H9 (cell line): ENCODE data around the gene MYOZ3. TPM values are rescaled to one million over a fixed set of nuclear protein-coding genes. Genes with fewer than 3 reads are reported as not detected.

Experiments used
- DNase-seq: peaks from one replicate; pipeline ENCODE4 v3.0.0-alpha.2; 2017
- H2AFZ ChIP-seq: one replicate; pipeline ENCODE4 v1.6.1; 2013; ENCODE audit warnings: mild to moderate bottlenecking, low read length, control low read depth, moderate library complexity
- H2AK5ac ChIP-seq: 2 replicates; pipeline ENCODE4 v1.6.1; 2013; ENCODE audit warnings: low read length, control low read depth, mixed read lengths; ENCODE audit not compliant: insufficient read length
- H2BK120ac ChIP-seq: one replicate; pipeline ENCODE4 v1.6.1; 2013; ENCODE audit warnings: low read depth, mild to moderate bottlenecking, low read length, control low read depth, inconsistent platforms; ENCODE audit not compliant: poor library complexity, severe bottlenecking
- H2BK12ac ChIP-seq: 2 replicates; pipeline ENCODE4 v1.6.1; 2013; ENCODE audit warnings: low read length, control low read depth, mixed read lengths, low read depth; ENCODE audit not compliant: insufficient read length
- H2BK15ac ChIP-seq: 2 replicates; pipeline ENCODE4 v1.6.1; 2013; ENCODE audit warnings: low read depth, low read length, control low read depth
- H2BK20ac ChIP-seq: one replicate; pipeline ENCODE4 v1.6.1; 2013; ENCODE audit warnings: low read depth, mild to moderate bottlenecking, low read length, control low read depth, inconsistent platforms; ENCODE audit not compliant: poor library complexity, severe bottlenecking
- H2BK5ac ChIP-seq: 2 replicates; pipeline ENCODE4 v1.6.1; 2013; ENCODE audit warnings: low read length, control low read depth, mixed read lengths; ENCODE audit not compliant: insufficient read length
- H3K14ac ChIP-seq: 2 replicates; pipeline ENCODE4 v1.6.1; 2013; ENCODE audit warnings: low read length, control low read depth; ENCODE audit not compliant: insufficient read depth
- H3K18ac ChIP-seq: 2 replicates; pipeline ENCODE4 v1.6.1; 2013; ENCODE audit warnings: low read depth, mild to moderate bottlenecking, mixed read lengths, low read length, control low read depth; ENCODE audit not compliant: insufficient read length
- H3K23ac ChIP-seq: 2 replicates; pipeline ENCODE4 v1.6.1; 2013; ENCODE audit warnings: low read length, control low read depth, mixed read lengths, low read depth; ENCODE audit not compliant: insufficient read length
- H3K23me2 ChIP-seq: 2 replicates; pipeline ENCODE4 v1.6.1; 2013; ENCODE audit warnings: low read depth, mild to moderate bottlenecking, mixed read lengths, low read length, control low read depth; ENCODE audit not compliant: insufficient read length, poor library complexity, severe bottlenecking
- H3K27ac ChIP-seq: 2 replicates; pipeline ENCODE4 v1.5.1; 2013; ENCODE audit warnings: low read length, control low read depth, mixed read lengths, low read depth; ENCODE audit not compliant: insufficient read length
- H3K27me3 ChIP-seq: 2 replicates; pipeline ENCODE4 v1.6.1; 2013; ENCODE audit warnings: low read length, control low read depth, inconsistent platforms; ENCODE audit not compliant: insufficient read depth
- H3K4ac ChIP-seq: 2 replicates; pipeline ENCODE4 v1.6.1; 2013; ENCODE audit warnings: low read depth, mild to moderate bottlenecking, control low read depth, inconsistent platforms, low read length, moderate library complexity
- H3K4me1 ChIP-seq: 2 replicates; pipeline ENCODE4 v1.6.1; 2013; ENCODE audit warnings: low read length, control low read depth, inconsistent platforms; ENCODE audit not compliant: insufficient read depth
- H3K4me2 ChIP-seq: 2 replicates; pipeline ENCODE4 v1.6.1; 2013; ENCODE audit warnings: low read length, control low read depth, mixed read lengths; ENCODE audit not compliant: insufficient read length, insufficient read depth
- H3K56ac ChIP-seq: 2 replicates; pipeline ENCODE4 v1.6.1; 2013; ENCODE audit warnings: low read depth, mild to moderate bottlenecking, mixed read lengths, low read length, control low read depth; ENCODE audit not compliant: insufficient read length
- H3K79me1 ChIP-seq: 2 replicates; pipeline ENCODE4 v1.6.1; 2013; ENCODE audit warnings: low read depth, mild to moderate bottlenecking, moderate library complexity, low read length, control low read depth, inconsistent platforms; ENCODE audit not compliant: insufficient read depth, poor library complexity, severe bottlenecking
- H3K79me2 ChIP-seq: 2 replicates; pipeline ENCODE4 v1.6.1; 2013; ENCODE audit warnings: low read length, control low read depth, inconsistent platforms; ENCODE audit not compliant: insufficient read depth
- H3K9ac ChIP-seq: 2 replicates; pipeline ENCODE4 v1.6.1; 2013; ENCODE audit warnings: low read length, control low read depth, mixed read lengths; ENCODE audit not compliant: insufficient read length; ENCODE audit errors: extremely low read depth
- H3K9me3 ChIP-seq: one replicate; pipeline ENCODE4 v1.6.1; 2013; ENCODE audit warnings: low read depth, low read length, inconsistent platforms; ENCODE audit not compliant: control insufficient read depth
- H3T11ph ChIP-seq: one replicate; pipeline ENCODE4 v1.6.1; 2013; ENCODE audit warnings: mild to moderate bottlenecking, low read length, control low read depth, inconsistent platforms
- H4K20me1 ChIP-seq: one replicate; pipeline ENCODE4 v1.6.1; 2013; ENCODE audit not compliant: control insufficient read depth, insufficient read length, insufficient read depth
- H4K5ac ChIP-seq: 2 replicates; pipeline ENCODE4 v1.6.1; 2013; ENCODE audit warnings: low read depth, mild to moderate bottlenecking, mixed read lengths, low read length, control low read depth; ENCODE audit not compliant: insufficient read length
- H4K8ac ChIP-seq: replicated peaks from 2 replicates; pipeline ENCODE4 v1.6.1; 2013; ENCODE audit warnings: low read length, control low read depth, mixed read lengths, low read depth; ENCODE audit not compliant: insufficient read length
- H4K91ac ChIP-seq: 2 replicates; pipeline ENCODE4 v1.6.1; 2013; ENCODE audit warnings: low read depth, mild to moderate bottlenecking, moderate library complexity, mixed read lengths, low read length, control low read depth; ENCODE audit not compliant: insufficient read length
- H3K27ac Mint-ChIP-seq, 3 experiments: 2 replicates in 2 of 3; 3 replicates in 1 of 3; pipeline ENCODE4 v1.8.0; 2020 to 2021; ENCODE audit warnings: mixed read lengths in 3 of 3, mild to moderate bottlenecking in 1 of 3, moderate library complexity in 1 of 3
- H3K27me3 Mint-ChIP-seq: 2 replicates; pipeline ENCODE4 v1.8.0; 2021; ENCODE audit warnings: low read depth, mild to moderate bottlenecking, moderate library complexity, mixed read lengths
- H3K36me3 Mint-ChIP-seq, 3 experiments: 2 replicates in 2 of 3; 3 replicates in 1 of 3; pipeline ENCODE4 v1.8.0; 2020 to 2021; ENCODE audit warnings: low read depth in 3 of 3, mixed read lengths in 3 of 3; ENCODE audit not compliant: insufficient read depth in 1 of 3
- H3K4me1 Mint-ChIP-seq, 2 experiments: 2 replicates each; pipeline ENCODE4 v1.8.0; 2020; ENCODE audit warnings: mixed read lengths in 2 of 2
- H3K4me3 Mint-ChIP-seq, 2 experiments: 2 replicates in 1 of 2; 3 replicates in 1 of 2; pipeline ENCODE4 v1.8.0; 2020 to 2021; ENCODE audit warnings: mild to moderate bottlenecking in 2 of 2, mixed read lengths in 2 of 2, moderate library complexity in 1 of 2
- H3K9me3 Mint-ChIP-seq, 2 experiments: 2 replicates in 1 of 2; 3 replicates in 1 of 2; pipeline ENCODE4 v1.8.0; 2020; ENCODE audit warnings: mild to moderate bottlenecking in 2 of 2, mixed read lengths in 2 of 2, moderate library complexity in 1 of 2
- CTCF ChIP-seq: fragments of 200-600 bp; sonication (generic); conservative IDR thresholded peaks from 3 replicates; pipeline ENCODE4 v1.8.0; 2021; ENCODE audit warnings: antibody characterized with exemption, mild to moderate bottlenecking
- WGBS: extraction: QIAGEN DNeasy Blood & Tissue Kit; methylation state at CpG from one replicate; pipeline ENCODE4 v1.1.7; 2013; ENCODE audit warnings: missing lambda C conversion rate, low lambda C conversion rate, mixed read lengths; ENCODE audit not compliant: insufficient read length; ENCODE audit errors: extremely low coverage; 5-methylcytosine and 5-hydroxymethylcytosine counted together
- total RNA-seq: library from RNA; stranded (reverse); gene quantifications from 2 replicates; pipeline ENCODE4 v1.2.1, GENCODE V29; 2021

Gene MYOZ3
- total RNA-seq, 1 experiment from 2014 or later, result 18.1 TPM

- peaks cover 2 to 4% (median 2%) of the 10 kb centered on the region in 3 experiments; a peak in 6 of 7 replicates for H3K36me3 Mint-ChIP-seq
- Histone ChIP-seq H2BK15ac (no peak overlapping the region), H3K56ac (no peak overlapping the region), H3K23me2 (no peaks in the 10 kb centered on the region), H3K79me1 (no peaks in the 10 kb centered on the region), H2AK5ac (no peak overlapping the region), H3K4ac (no peak overlapping the region), H2AFZ (no peak overlapping the region), H3K27me3 (no peaks in the 10 kb centered on the region), H3K14ac (no peak overlapping the region), H3T11ph (no peak overlapping the region), H4K8ac (no peak overlapping the region), H3K18ac (no peak overlapping the region), H2BK20ac (no peak overlapping the region), H2BK12ac (no peak overlapping the region), H4K5ac (no peak overlapping the region), H3K4me1 (no peaks in the 10 kb centered on the region), H3K9ac (no peak overlapping the region), H3K9me3 (no peaks in the 10 kb centered on the region), H3K23ac (no peak overlapping the region), H3K4me2 (no peak overlapping the region), H2BK120ac (no peak overlapping the region), H3K79me2 (no peaks in the 10 kb centered on the region), H2BK5ac (no peak overlapping the region), H4K20me1 (no peaks in the 10 kb centered on the region), H4K91ac (no peak overlapping the region), H3K27ac (no peak overlapping the region)
- peaks cover 7% of the 10 kb centered on the region for H3K27me3 Mint-ChIP-seq
- TF ChIP-seq CTCF, result no peak
- no peaks in the 10 kb centered on the region; a peak in 1 of 5 replicates for H3K9me3 Mint-ChIP-seq
- no peak overlapping the region for H3K4me3 Mint-ChIP-seq
- peaks cover 17 to 24% of the 10 kb centered on the region in 2 experiments for H3K4me1 Mint-ChIP-seq
- no peak overlapping the region for H3K27ac Mint-ChIP-seq
- WGBS, result no CpG with 5 or more reads among the region's 12 CpGs
- peak; percentile 19 for DNase-seq
Measured at GRCh38 chr5:150665044-150665443, 4.0 kb downstream of the MYOZ3 start.
